Inflammatory macrophage (primary cell): ENCODE results near the gene TBC1D19.
A peak's percentile ranks its signal among the peaks of the same experiment; 100 is the strongest.
"Not testable (repeated sequence)": the region's sequence is repeated elsewhere in the genome, so short reads cannot be mapped to it uniquely, and the experiment has no call there.

ENCODE experiments used
- DNase-seq, 2 donors: peaks; one replicate each; pipeline ENCODE4 v3.0.0-alpha.2; 2020 to 2022
- total RNA-seq, 18 experiments: gene quantifications; one replicate each; lab custom pipeline; 2026; ENCODE audit warnings: mixed read lengths in 6 of 18, inconsistent platforms in 2 of 18; lab: John Stamatoyannopoulos, UW

Gene TBC1D19
- 1.6 to 5.9 (median 4.3) reads per million in 18 experiments for total RNA-seq

DNA sequence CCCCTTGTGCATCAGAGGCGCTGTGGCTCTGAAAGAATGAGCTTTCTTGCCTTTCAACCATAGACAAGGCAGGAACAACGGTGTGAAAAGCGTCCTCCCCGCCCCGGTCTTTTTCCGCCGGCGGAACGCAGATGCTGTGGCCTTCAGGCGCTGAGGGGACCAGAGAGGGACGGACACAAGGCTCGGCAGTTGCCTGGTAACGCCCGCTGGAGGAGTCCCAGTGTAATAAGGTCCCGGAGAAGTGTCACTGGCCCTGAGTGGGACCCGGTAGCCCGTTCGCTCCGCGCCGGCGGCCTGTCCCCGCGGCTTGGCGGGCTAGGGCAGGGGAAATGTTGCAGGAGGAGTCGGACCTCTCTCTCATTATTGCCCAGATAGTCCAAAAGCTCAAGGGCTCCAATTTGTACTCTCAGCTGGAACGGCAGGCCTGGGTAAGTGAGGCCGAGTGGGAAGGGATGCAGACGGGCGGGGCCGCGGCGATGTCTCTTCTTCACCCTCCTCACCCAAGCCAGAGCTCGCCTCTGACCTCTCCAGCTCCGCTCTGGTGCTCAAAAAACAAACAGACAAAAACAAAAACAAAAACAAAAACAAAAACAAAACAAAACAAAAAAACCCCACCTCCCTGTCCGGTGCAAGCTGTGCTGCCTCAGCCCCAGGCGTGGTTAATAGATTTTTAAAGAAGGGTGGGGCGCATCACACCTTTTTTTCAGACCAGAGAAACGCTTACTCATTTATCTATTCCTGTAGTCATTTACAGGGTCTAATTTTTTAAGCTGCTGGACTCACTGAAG lies at the start of gene TBC1D19:
TBC1D19 (plus strand) TSS at position 220 of the 788 bp plus-strand sequence; CDS start at position 330, 110 bp downstream.
- DNase-seq: peak; percentile 85 to 89

GRCh38 chr4:26542991-26543390 lies 40.9 kb upstream of the TBC1D19 start:
- no peak for DNase-seq

GRCh38 chr4:26544421-26544820 lies 39.5 kb upstream of the TBC1D19 start:
- no peak for DNase-seq

DNA sequence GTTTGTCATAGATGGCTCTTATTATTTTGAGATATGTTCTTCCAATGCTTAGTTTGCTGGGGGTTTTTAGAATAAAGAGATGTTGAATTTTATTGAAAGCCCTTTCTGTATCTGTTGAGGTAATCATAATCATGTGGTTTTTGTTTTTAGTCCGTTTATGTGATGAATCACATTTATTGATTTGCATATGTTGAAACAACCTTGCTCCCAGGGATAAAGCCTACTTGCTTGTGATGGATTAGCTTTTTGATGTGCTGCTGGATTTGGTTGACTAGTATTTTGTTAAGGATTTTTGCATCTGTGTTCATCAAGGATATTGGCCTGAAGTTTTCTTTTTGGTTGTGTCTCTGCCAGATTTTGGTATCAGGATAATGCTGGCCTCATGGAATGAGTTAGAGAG lies 35.5 kb upstream of the TBC1D19 start:
- not testable (repeated sequence) for DNase-seq

GRCh38 chr4:26557164-26557563 lies 26.7 kb upstream of the TBC1D19 start:
- DNase-seq: no peak

- no peak for DNase-seq
Observed at GRCh38 chr4:26558166-26558895, 25.6 kb upstream of the TBC1D19 start.

GRCh38 chr4:26566133-26566532 lies 17.8 kb upstream of the TBC1D19 start:
- DNase-seq: no peak

DNA sequence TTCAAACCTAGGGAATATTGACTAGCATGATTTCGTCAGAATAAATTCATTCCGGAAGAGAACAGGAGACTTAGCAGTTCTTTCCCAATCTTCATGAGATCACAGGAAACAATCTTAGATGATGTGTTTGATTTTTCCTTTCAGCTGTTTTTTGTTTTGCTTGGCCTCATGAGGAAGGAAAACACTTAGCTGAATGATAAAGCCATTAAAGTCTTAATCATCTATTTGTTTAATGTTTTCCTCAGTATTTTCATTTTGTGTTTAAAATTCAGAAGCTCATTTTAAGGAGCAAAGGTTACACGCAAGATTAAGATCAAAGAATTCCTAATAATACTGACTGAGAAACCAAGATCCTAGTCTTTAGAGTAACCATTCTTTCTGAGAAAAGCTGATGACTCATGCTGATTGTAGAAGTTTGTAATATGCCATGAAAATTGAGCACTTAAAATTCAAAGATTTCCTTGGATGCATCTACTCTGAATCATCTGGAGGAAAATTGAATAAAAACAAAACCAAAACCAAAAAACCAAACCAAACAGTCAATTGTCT lies 15.4 kb upstream of the TBC1D19 start:
- no peak for DNase-seq

- no peak for DNase-seq
Observed at GRCh38 chr4:26570596-26570995, 13.3 kb upstream of the TBC1D19 start.

- no peak for DNase-seq
Observed at GRCh38 chr4:26573389-26573794, 10.5 kb upstream of the TBC1D19 start.

DNA sequence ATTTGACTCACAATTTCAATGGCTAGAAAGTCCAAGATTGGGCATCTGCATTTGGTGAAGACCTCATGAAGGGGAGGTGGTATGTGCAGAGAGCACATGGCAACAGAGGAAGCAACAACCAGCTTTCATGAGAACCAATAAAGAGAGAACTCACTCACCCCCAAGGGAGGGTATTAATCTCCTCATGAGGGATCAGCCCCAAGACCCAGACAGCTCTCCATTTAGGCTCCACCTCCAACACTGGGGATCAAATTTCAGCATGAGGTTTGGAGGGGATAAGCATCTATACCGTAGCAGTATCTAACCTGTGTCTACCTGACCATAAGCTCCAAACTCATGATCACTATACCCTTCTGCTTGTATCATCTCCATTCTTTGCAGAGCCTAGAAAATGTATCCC lies 9.3 kb upstream of the TBC1D19 start:
- no peak for DNase-seq

DNA sequence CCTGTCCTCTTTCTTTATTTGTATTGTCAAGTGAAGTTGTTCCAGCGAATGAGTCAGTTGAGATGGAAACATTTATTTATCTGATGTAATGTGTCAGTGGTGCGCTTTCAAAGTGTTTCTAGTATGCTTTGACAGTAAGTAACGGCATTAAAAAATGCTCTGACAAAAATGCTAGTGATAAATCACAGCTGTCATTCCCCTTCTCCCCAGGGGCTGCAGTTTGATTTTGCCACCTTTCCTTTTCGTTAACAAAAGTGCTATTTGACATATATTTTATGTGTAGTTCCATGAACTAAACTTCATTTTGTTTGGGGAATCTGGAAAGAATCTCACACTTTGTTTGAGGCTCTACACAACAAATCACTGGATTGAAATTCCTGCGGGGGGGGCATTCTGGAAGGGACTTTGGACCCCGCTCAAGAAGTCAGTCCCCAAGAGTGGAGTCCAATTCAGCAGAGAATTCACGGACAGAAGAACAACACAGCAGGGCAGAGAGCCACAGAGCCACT lies 7.6 kb upstream of the TBC1D19 start:
- DNase-seq: no peak

DNA sequence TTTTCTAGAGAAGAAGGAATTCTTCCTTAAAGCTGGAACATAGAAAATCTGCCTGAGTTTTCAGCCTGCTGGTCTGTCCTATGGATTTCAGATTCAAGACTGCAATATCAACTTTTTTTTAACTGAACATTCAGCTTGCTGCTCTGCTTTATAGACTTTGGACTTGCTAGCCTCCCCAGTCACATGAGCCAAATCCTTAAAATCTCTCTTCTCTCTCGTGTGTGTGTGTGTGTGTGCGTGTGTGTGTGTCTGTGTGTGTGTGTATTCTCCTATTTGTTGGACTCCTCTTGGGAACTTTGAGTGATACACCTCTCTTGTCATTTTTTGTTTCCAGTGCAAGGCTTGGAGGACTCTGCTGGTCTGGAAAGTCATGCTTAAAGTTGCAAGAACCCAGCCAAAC lies 6.8 kb upstream of the TBC1D19 start:
- DNase-seq: no peak

DNA sequence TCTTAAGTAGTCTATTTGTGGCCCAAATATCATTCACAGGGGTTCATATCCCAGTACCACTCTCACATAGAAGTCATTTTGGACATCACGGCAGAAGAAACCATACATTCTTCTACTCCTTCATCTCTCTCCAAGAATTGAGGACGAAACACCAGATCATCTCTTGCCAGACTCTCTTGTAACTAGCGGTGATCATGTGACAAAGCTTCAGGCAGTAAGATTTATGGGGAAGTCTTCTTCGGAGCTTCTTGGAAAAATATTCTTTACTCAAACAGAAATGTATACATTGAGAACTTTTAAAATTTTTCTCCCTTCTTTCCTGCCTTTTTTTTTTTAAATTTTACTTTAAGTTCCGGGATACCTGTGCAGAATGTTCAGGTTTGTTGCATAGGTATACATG lies 4.7 kb upstream of the TBC1D19 start:
- DNase-seq: no peak

DNA sequence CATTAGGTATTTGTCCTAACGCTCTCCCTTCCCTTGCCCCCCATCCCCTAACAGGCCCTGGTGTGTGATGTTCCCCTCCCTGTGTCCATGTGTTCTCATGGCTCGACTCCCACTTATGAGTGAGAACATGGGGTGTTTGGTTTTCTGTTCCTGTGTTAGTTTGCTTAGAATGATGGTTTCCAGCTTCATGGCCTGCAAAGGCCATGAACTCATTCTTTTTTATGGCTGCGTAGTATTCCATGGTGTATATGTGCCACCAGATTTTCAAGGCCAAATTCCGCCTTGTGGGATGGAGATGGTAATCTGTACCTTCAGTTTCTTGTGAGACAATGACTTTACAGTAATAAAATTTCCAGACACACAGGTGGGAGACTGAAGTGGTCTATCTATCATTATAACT lies 2.5 kb upstream of the TBC1D19 start:
- not testable (repeated sequence) for DNase-seq

DNA sequence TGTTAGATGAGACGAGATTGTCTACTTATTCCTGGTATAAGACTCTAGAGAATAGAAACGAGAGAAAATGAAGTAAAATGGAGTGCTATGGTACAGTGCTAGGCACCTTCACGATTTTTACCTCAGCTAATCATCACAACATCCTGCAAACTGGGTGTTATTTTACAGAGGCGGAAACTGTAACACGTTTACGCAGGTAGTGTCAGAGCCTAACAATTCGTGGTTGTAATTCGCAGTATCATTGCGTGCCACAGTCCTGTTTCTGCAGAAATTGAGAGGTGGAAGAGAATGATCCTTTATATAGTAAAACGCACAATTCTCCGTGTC lies 383 bp upstream of the TBC1D19 start:
- peak in 1 of 2 donors; percentile 3 for DNase-seq

DNA sequence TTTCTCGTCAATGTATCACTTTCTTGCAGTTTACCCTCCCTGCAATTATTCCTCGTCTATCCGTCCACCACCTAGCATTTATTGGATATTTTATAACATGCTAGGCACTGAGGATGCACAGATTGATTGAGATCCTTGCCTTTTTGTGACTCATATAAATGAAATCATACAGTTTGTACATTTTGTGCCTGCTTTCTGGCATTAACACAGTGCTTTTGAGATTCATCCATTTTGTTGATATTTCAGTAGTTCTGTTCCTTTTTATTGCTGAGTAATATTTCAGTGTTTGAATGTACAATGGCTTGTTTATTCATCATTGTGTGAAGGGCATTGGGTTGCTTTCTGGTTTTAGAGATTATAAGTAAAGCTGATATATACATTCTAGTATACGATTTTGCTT lies 841 bp downstream of the TBC1D19 start:
- no peak for DNase-seq

DNA sequence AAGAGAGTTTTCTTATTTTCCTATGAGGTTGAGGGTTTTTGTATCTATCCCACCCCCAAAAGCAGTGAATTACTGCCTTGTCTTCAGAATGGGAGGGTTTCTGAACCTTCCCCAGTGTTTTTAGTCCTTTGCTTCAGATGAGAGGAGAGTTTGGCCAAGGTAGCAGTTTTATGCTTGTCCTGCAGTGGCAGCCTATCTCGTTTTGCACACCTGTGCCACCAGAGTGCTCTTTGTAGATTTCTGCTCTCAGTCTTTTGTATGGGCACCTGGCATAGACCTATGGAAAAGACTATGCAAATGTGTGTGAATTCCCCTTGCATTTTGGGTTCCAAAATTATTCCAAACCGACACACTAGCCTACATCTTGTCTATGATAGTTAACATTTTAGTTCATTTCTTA lies 5.8 kb downstream of the TBC1D19 start:
- DNase-seq: no peak

- no peak for DNase-seq
Observed at GRCh38 chr4:26590639-26591038, 6.8 kb downstream of the TBC1D19 start.

- not testable (repeated sequence) for DNase-seq
Observed at GRCh38 chr4:26593557-26593956, 9.7 kb downstream of the TBC1D19 start.

DNA sequence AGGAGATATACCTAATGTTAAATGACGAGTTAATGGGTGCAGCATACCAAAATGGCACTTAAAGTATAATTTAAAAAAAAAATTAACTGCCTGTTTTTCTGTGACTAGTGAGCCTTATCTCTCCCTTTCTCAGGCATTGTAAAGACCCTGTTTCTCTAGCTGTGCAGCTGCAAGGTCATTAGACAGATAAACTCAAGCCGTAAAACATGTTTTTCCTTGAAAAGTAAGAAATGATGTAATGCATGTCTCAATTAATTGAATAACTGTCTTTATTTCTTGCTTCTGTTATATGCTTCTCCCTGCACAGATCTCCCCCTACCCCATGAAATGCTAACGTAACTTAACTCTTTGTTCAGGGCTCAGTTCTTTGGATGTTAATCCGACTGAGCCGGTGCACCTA lies 10.5 kb downstream of the TBC1D19 start:
- no peak for DNase-seq

DNA sequence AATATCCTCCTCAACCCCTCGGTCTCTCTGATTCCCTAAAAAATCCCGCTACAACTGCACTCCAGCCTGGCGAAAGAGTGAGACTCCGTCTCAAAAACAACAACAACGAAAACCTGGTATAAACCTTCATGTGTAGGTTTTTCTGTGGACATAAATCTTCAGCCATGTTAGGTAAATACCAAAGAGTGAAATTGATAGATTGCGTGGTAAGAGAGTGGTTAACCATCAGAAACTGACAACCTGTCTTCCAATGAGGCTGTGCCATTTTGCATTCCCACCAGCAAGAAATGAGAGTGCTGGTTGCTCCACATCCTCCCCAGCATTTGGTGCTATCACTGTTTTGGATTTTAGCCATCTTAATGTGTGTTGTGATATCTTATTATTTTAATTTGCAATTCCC lies 10.9 kb downstream of the TBC1D19 start:
- no peak for DNase-seq

- DNase-seq: no peak
Observed at GRCh38 chr4:26596843-26597242, 13.0 kb downstream of the TBC1D19 start.

GRCh38 chr4:26601204-26601603 lies 17.3 kb downstream of the TBC1D19 start:
- no peak for DNase-seq
